SK-N-SH treated with all-trans-retinoic acid at 6 μM for 48 hours (cell line): ENCODE results near the gene ADCY5.
A peak's percentile ranks its signal among the peaks of the same experiment; 100 is the strongest.

ENCODE experiments used
- ATAC-seq: fragments of 200-7000 bp; cut with Tn5 transposase; 3 replicates; pipeline ENCODE4 v1.9.1; 2020; ENCODE audit warnings: mild to moderate bottlenecking, moderate library complexity
- ARNTL ChIP-seq: fragments of 450-650 bp; formaldehyde crosslinking; IDR thresholded peaks from 2 replicates; pipeline ENCODE4 v1.5.0; 2020; ENCODE audit warnings: low read depth, mild to moderate bottlenecking, moderate library complexity, borderline replicate concordance
- BACH2 ChIP-seq: fragments of 250-450 bp; sonication (Bioruptor Pico); IDR thresholded peaks from 2 replicates; pipeline ENCODE4 v1.9.0; 2021; ENCODE audit warnings: mild to moderate bottlenecking, borderline replicate concordance
- ESRRG ChIP-seq: fragments of 250-450 bp; sonication (Bioruptor Pico); IDR thresholded peaks from 2 replicates; pipeline ENCODE4 v1.6.1; 2021; ENCODE audit warnings: mild to moderate bottlenecking
- GLIS3 ChIP-seq: fragments of 250-450 bp; sonication (Bioruptor Pico); IDR thresholded peaks from 2 replicates; pipeline ENCODE4 v1.5.0; 2020; ENCODE audit warnings: mild to moderate bottlenecking, moderate library complexity
- ISL1 ChIP-seq: fragments of 250-450 bp; sonication (Bioruptor Pico); IDR thresholded peaks from 2 replicates; pipeline ENCODE4 v2.1.2; 2022; ENCODE audit warnings: mild to moderate bottlenecking, moderate library complexity
- OSR1 ChIP-seq: fragments of 250-450 bp; sonication (Bioruptor Pico); IDR thresholded peaks from 2 replicates; pipeline ENCODE4 v1.8.0; 2022; ENCODE audit warnings: moderate library complexity, mild to moderate bottlenecking, inconsistent platforms
- PPARA ChIP-seq: fragments of 250-450 bp; sonication (Bioruptor Pico); IDR thresholded peaks from 2 replicates; pipeline ENCODE4 v1.5.0; 2020; ENCODE audit warnings: mild to moderate bottlenecking, borderline replicate concordance
- RARB ChIP-seq: fragments of 250-450 bp; sonication (Bioruptor Pico); IDR thresholded peaks from 2 replicates; pipeline ENCODE4 v1.8.0; 2021; ENCODE audit warnings: mild to moderate bottlenecking, moderate library complexity
- SNAI2 ChIP-seq: fragments of 250-450 bp; sonication (Bioruptor Pico); IDR thresholded peaks from 2 replicates; pipeline ENCODE4 v1.5.0; 2020; ENCODE audit warnings: mild to moderate bottlenecking, moderate library complexity
- TCF4 ChIP-seq: fragments of 250-450 bp; sonication (Bioruptor Pico); IDR thresholded peaks from 2 replicates; pipeline ENCODE4 v1.8.0; 2021; ENCODE audit warnings: mild to moderate bottlenecking, moderate library complexity, borderline replicate concordance
- TOX ChIP-seq: fragments of 250-450 bp; sonication (Bioruptor Pico); IDR thresholded peaks from 2 replicates; pipeline ENCODE4 v1.8.0; 2021; ENCODE audit warnings: mild to moderate bottlenecking, moderate library complexity, borderline replicate concordance
- ZC3H10 ChIP-seq: fragments of 250-450 bp; sonication (Bioruptor Pico); IDR thresholded peaks from 2 replicates; pipeline ENCODE4 v1.5.1; 2021; ENCODE audit warnings: mild to moderate bottlenecking, moderate library complexity
- ZFP3 ChIP-seq: fragments of 250-450 bp; sonication (Bioruptor Pico); IDR thresholded peaks from 2 replicates; pipeline ENCODE4 v1.5.0; 2020; ENCODE audit warnings: mild to moderate bottlenecking, moderate library complexity
- ZFP30 ChIP-seq: fragments of 450-650 bp; formaldehyde crosslinking; IDR thresholded peaks from 2 replicates; pipeline ENCODE4 v1.5.0; 2022; ENCODE audit warnings: mild to moderate bottlenecking, moderate library complexity
- ZNF565 ChIP-seq: fragments of 450-650 bp; formaldehyde crosslinking; conservative IDR thresholded peaks from 2 replicates; pipeline ENCODE4 v1.5.0; 2020; ENCODE audit warnings: low read depth, mild to moderate bottlenecking, moderate library complexity
- ZNF70 ChIP-seq: fragments of 450-650 bp; formaldehyde crosslinking; IDR thresholded peaks from 2 replicates; pipeline ENCODE4 v1.5.0; 2020; ENCODE audit warnings: mild to moderate bottlenecking, moderate library complexity
- ZNF8 ChIP-seq: fragments of 450-650 bp; formaldehyde crosslinking; IDR thresholded peaks from 2 replicates; pipeline ENCODE4 v1.5.0; 2020; ENCODE audit warnings: mild to moderate bottlenecking, moderate library complexity
- TF ChIP-seq, protein P1 (sequence below): fragments of 250-450 bp; sonication (Bioruptor Pico); IDR thresholded peaks from 2 replicates; pipeline ENCODE4 v1.5.1; 2020; ENCODE audit warnings: low read depth, mild to moderate bottlenecking, moderate library complexity
- TF ChIP-seq, protein P2 (sequence below): fragments of 250-450 bp; sonication (Bioruptor Pico); IDR thresholded peaks from 2 replicates; pipeline ENCODE4 v1.8.0; 2021; ENCODE audit warnings: low read depth, mild to moderate bottlenecking, moderate library complexity, borderline replicate concordance
- TF ChIP-seq, protein P3 (sequence below): fragments of 250-450 bp; sonication (Bioruptor Pico); IDR thresholded peaks from 2 replicates; pipeline ENCODE4 v1.5.1; 2021; ENCODE audit warnings: mild to moderate bottlenecking, moderate library complexity
- TF ChIP-seq, protein P4 (sequence below): fragments of 250-450 bp; sonication (Bioruptor Pico); IDR thresholded peaks from 2 replicates; pipeline ENCODE4 v1.8.0; 2020; ENCODE audit warnings: mild to moderate bottlenecking, moderate library complexity, borderline replicate concordance

ADCY5 gene

DNA sequence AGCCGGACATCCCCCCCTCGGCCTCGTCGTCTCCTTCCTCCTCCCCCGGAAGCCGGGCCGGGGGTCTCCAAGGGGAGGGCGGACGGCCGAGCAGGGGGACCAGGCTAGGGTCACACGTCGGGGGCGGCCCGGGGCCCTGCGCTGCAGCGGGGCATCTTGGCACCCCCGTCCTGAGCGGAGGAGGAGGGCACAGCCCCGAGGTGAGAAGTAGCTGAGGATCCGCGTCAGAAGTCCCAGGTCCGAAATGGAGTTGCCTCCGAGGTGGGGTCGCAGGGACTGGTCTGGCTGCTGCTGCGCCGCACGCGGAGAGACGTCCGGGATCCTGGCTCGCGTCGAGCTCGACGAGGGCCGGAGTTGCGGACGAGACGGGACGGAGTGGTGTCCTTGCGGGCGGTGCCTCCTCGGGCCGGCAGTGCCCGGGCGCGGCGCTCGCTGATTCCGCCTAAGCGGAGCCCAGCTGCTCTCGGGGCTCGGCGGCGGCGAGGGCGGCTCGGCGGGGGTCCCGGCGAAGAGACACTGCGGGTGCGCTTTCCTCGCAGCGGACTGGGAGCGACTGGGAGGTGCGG, at the start of gene ADCY5:
ADCY5 (minus strand) TSS at position 555 of the 566 bp plus-strand sequence; CDS start at position 10, 545 bp downstream.
- ATAC-seq: peak; percentile 43
- TF ChIP-seq ARNTL (no peak), ESRRG (CRISPR knock-in tag) (no peak), OSR1 (CRISPR knock-in tag) (no peak), ZNF565 (CRISPR knock-in tag) (no peak), TOX (no peak), ZFP30 (CRISPR knock-in tag) (no peak), ZNF8 (CRISPR knock-in tag) (no peak), ZFP3 (CRISPR knock-in tag) (no peak), RARB (CRISPR knock-in tag) (no peak), GLIS3 (CRISPR knock-in tag) (no peak)
- TF ChIP-seq, protein P1, sequence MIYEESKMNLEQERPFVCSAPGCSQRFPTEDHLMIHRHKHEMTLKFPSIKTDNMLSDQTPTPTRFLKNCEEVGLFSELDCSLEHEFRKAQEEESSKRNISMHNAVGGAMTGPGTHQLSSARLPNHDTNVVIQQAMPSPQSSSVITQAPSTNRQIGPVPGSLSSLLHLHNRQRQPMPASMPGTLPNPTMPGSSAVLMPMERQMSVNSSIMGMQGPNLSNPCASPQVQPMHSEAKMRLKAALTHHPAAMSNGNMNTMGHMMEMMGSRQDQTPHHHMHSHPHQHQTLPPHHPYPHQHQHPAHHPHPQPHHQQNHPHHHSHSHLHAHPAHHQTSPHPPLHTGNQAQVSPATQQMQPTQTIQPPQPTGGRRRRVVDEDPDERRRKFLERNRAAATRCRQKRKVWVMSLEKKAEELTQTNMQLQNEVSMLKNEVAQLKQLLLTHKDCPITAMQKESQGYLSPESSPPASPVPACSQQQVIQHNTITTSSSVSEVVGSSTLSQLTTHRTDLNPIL (CRISPR knock-in tag): no peak
- TF ChIP-seq, protein P2, sequence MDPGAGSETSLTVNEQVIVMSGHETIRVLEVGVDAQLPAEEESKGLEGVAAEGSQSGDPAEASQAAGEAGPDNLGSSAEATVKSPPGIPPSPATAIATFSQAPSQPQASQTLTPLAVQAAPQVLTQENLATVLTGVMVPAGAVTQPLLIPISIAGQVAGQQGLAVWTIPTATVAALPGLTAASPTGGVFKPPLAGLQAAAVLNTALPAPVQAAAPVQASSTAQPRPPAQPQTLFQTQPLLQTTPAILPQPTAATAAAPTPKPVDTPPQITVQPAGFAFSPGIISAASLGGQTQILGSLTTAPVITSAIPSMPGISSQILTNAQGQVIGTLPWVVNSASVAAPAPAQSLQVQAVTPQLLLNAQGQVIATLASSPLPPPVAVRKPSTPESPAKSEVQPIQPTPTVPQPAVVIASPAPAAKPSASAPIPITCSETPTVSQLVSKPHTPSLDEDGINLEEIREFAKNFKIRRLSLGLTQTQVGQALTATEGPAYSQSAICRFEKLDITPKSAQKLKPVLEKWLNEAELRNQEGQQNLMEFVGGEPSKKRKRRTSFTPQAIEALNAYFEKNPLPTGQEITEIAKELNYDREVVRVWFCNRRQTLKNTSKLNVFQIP (CRISPR knock-in tag): no peak
- TF ChIP-seq, all 23 proteins: peak for 0

DNA sequence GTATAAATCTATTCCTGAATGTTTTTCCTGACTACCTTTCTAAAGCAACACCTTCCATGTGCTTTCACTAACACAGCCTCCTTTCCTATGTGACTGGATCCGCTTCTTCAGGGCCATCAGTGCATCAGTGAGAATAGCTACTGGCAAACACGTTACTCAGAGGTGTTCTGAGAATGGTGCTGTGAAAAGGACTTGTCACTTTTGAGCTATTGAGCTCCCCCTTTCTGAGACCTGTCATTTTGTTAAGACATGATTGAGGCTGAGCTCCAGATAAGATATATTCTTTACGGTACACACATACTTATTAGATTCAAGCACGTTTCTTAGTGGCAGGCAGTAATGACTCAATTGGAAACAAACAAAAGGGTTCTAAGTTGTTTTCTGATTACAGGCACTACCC, 45.0 kb upstream of the ADCY5 start:
- TF ChIP-seq, protein P3, sequence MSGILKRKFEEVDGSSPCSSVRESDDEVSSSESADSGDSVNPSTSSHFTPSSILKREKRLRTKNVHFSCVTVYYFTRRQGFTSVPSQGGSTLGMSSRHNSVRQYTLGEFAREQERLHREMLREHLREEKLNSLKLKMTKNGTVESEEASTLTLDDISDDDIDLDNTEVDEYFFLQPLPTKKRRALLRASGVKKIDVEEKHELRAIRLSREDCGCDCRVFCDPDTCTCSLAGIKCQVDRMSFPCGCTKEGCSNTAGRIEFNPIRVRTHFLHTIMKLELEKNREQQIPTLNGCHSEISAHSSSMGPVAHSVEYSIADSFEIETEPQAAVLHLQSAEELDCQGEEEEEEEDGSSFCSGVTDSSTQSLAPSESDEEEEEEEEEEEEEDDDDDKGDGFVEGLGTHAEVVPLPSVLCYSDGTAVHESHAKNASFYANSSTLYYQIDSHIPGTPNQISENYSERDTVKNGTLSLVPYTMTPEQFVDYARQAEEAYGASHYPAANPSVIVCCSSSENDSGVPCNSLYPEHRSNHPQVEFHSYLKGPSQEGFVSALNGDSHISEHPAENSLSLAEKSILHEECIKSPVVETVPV (CRISPR knock-in tag): no peak
- TF ChIP-seq ZNF565 (CRISPR knock-in tag): no peak
- TF ChIP-seq TCF4 (CRISPR knock-in tag): no peak
- TF ChIP-seq ESRRG (CRISPR knock-in tag): no peak
- no peak for TF ChIP-seq ARNTL
- TF ChIP-seq ZFP3 (CRISPR knock-in tag): no peak
- no peak for TF ChIP-seq BACH2 (CRISPR knock-in tag)
- no peak for TF ChIP-seq PPARA (CRISPR knock-in tag)
- no peak for TF ChIP-seq TOX
- TF ChIP-seq SNAI2 (CRISPR knock-in tag): no peak
- TF ChIP-seq, protein P2 (CRISPR knock-in tag): no peak
- no peak for TF ChIP-seq ZNF70 (CRISPR knock-in tag)
- TF ChIP-seq, all 23 proteins: peak for 0
- no peak for ATAC-seq

DNA sequence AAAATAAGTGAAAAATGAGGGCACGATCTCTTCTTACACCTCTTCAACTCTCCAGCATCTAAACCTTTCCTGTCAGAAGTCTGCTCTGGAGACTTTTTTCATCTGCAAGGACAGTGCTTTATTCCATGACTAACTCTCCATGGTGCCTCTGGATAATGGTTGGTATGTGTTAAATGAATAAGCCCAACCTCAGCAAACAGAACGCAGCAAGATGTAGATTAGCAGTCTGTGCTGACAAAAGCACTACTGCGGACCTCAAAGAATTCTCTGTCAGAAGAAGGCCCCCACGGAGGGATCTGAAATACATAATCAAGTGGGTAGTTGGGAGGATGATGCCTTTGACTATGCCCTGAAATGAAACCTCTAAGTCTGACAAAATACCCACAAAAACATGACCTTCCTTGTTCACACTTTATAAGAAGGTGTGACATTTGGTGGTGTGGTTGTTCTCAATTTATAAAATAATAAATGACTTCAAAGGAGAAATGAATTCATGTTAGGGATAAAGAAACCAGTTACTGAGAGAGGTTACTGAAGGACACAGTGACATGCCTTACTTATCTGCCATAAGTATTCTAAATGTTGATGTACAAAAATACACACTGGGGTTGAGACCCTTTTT, 43.2 kb upstream of the ADCY5 start:
- no peak for TF ChIP-seq ISL1 (CRISPR knock-in tag)
- no peak for TF ChIP-seq ARNTL
- no peak for TF ChIP-seq TOX
- no peak for TF ChIP-seq OSR1 (CRISPR knock-in tag)
- no peak for TF ChIP-seq ZC3H10 (CRISPR knock-in tag)
- TF ChIP-seq ZNF70 (CRISPR knock-in tag): no peak
- TF ChIP-seq, protein P1 (CRISPR knock-in tag): no peak
- TF ChIP-seq, protein P4, sequence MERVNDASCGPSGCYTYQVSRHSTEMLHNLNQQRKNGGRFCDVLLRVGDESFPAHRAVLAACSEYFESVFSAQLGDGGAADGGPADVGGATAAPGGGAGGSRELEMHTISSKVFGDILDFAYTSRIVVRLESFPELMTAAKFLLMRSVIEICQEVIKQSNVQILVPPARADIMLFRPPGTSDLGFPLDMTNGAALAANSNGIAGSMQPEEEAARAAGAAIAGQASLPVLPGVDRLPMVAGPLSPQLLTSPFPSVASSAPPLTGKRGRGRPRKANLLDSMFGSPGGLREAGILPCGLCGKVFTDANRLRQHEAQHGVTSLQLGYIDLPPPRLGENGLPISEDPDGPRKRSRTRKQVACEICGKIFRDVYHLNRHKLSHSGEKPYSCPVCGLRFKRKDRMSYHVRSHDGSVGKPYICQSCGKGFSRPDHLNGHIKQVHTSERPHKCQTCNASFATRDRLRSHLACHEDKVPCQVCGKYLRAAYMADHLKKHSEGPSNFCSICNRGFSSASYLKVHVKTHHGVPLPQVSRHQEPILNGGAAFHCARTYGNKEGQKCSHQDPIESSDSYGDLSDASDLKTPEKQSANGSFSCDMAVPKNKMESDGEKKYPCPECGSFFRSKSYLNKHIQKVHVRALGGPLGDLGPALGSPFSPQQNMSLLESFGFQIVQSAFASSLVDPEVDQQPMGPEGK (CRISPR knock-in tag): no peak
- TF ChIP-seq ZNF8 (CRISPR knock-in tag): no peak

More for the DNA sequence above, 43.2 kb upstream of the ADCY5 start:
- ATAC-seq: no peak
